Stomach (tissue), 4 donors: ENCODE measurements around the gene MBP.

Experiments used
- POLR2A ChIP-seq, 4 donors: fragments of 450-650 bp; IDR thresholded peaks; one replicate each; pipeline ENCODE4 v1.6.1; 2016; ENCODE audit warnings: antibody characterized with exemption in 4 of 4, control low read depth in 2 of 4, mild to moderate bottlenecking in 1 of 4, moderate library complexity in 1 of 4
- TF ChIP-seq, protein P1 (sequence below), 7 experiments: fragments of 450-650 bp in 4 of 7; fragments of 200-600 bp in 3 of 7; sonication (generic) in 3 of 7; IDR thresholded peaks; one replicate each; pipeline ENCODE4 v1.5.1; 2016 to 2019; ENCODE audit warnings: antibody characterized with exemption in 7 of 7, control low read depth in 2 of 7, mild to moderate bottlenecking in 1 of 7

DNA sequence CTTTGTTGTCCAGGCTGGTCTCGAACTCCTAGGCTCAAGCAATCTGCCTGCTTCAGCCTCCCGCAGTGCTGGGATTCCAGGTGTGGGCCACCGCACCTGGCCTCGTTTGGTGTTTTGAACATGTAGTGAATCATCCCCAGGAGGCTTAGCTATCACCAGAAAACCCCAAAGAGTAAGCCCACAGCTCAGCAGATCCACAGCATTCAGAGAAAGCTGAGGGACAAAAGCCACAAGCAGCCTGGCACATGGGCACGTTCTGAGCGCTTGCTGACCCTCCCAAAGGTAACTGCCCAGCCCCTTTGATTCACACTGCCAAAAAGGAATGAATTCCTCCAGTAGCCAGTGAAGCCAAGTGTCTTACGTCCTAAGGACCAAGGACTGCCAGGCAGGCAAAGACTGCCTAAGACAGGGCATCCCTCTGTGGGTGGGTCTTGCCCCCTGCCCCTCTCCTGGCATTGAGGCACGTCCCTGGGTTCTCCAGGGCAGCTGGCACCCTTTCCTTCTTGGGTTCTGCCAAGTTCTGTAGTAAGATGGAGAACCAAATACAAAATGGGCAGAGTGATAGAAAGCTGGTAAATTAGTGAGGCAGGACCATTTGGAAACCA, 31.7 kb downstream of the MBP start:
- TF ChIP-seq, protein P1, sequence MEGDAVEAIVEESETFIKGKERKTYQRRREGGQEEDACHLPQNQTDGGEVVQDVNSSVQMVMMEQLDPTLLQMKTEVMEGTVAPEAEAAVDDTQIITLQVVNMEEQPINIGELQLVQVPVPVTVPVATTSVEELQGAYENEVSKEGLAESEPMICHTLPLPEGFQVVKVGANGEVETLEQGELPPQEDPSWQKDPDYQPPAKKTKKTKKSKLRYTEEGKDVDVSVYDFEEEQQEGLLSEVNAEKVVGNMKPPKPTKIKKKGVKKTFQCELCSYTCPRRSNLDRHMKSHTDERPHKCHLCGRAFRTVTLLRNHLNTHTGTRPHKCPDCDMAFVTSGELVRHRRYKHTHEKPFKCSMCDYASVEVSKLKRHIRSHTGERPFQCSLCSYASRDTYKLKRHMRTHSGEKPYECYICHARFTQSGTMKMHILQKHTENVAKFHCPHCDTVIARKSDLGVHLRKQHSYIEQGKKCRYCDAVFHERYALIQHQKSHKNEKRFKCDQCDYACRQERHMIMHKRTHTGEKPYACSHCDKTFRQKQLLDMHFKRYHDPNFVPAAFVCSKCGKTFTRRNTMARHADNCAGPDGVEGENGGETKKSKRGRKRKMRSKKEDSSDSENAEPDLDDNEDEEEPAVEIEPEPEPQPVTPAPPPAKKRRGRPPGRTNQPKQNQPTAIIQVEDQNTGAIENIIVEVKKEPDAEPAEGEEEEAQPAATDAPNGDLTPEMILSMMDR (IDR thresholded peaks at IDR 0.05): no peak
- TF ChIP-seq POLR2A (IDR thresholded peaks at IDR 0.05): no peak
